HEK293 (cell line): ENCODE data around the gene NPHP4.
A peak's percentile ranks its signal among the peaks of the same experiment; 100 is the strongest.

Experiments
- CTCF ChIA-PET: fragments of 350-600 bp; formaldehyde crosslinking; extraction: SDS; loops from one replicate; lab custom pipeline; 2021; ENCODE audit warnings: antibody characterized with exemption; lab: Yijun Ruan, JAX
- POLR2A ChIA-PET: fragments of 300-600 bp; formaldehyde crosslinking; extraction: SDS; loops from one replicate; lab custom pipeline; 2020; ENCODE audit warnings: antibody characterized with exemption, inconsistent platforms; lab: Yijun Ruan, JAX
- H3K27ac ChIP-seq: fragments of 200-500 bp; sonication (Bioruptor generic); 2 replicates; pipeline ENCODE4 v1.5.1; 2014; ENCODE audit warnings: low read depth, low read length, control low read depth, inconsistent platforms; ENCODE audit errors: extremely low read depth
- H3K36me3 ChIP-seq, 2 experiments: fragments of 200-500 bp in 1 of 2; sonication (Bioruptor generic) in 1 of 2; 1 replicate in 1 of 2; 2 replicates in 1 of 2; pipeline ENCODE4 v1.5.1; 2014 to 2017; ENCODE audit warnings: inconsistent platforms in 2 of 2, low read length in 2 of 2; ENCODE audit not compliant: control insufficient read depth in 2 of 2, insufficient read depth in 1 of 2
- H3K4me1 ChIP-seq: fragments of 200-500 bp; sonication (Bioruptor generic); 2 replicates; pipeline ENCODE4 v1.5.1; 2014; ENCODE audit warnings: mild to moderate bottlenecking, low read length, inconsistent platforms; ENCODE audit not compliant: control insufficient read depth, insufficient read depth
- H3K4me3 ChIP-seq: 2 replicates; pipeline ENCODE4 v1.5.1; 2011; ENCODE audit warnings: low read depth, mild to moderate bottlenecking, control low read depth, low read length, moderate library complexity
- H3K9me3 ChIP-seq: fragments of 200-500 bp; sonication (Bioruptor generic); 2 replicates; pipeline ENCODE4 v1.5.1; 2014; ENCODE audit warnings: low read depth, low read length, inconsistent platforms; ENCODE audit not compliant: control insufficient read depth, insufficient read depth
- EGR2 ChIP-seq: fragments of 450-650 bp; formaldehyde crosslinking; IDR thresholded peaks from 2 replicates; pipeline ENCODE4 v1.5.1; 2016; ENCODE audit warnings: low read depth, missing biosample characterization, missing genetic modification characterization
- HOXD13 ChIP-seq: sonication (generic); formaldehyde crosslinking; IDR thresholded peaks from 2 replicates; pipeline ENCODE4 v1.8.0; 2022; ENCODE audit warnings: missing genetic modification reagents, borderline replicate concordance
- KLF9 ChIP-seq: fragments of 450-650 bp; formaldehyde crosslinking; IDR thresholded peaks from 2 replicates; pipeline ENCODE4 v1.5.1; 2016; ENCODE audit warnings: missing biosample characterization, missing genetic modification characterization, low read depth
- PRDM6 ChIP-seq: fragments of 450-650 bp; formaldehyde crosslinking; IDR thresholded peaks from 2 replicates; pipeline ENCODE4 v1.5.1; 2017; ENCODE audit warnings: missing biosample characterization, missing genetic modification characterization
- SCRT2 ChIP-seq: fragments of 450-650 bp; formaldehyde crosslinking; IDR thresholded peaks from 2 replicates; pipeline ENCODE4 v1.5.1; 2016; ENCODE audit warnings: missing biosample characterization, missing genetic modification characterization
- ZBTB10 ChIP-seq: fragments of 450-650 bp; formaldehyde crosslinking; IDR thresholded peaks from 2 replicates; pipeline ENCODE4 v1.5.1; 2016; ENCODE audit warnings: missing biosample characterization, missing genetic modification characterization
- ZFHX2 ChIP-seq: fragments of 450-650 bp; formaldehyde crosslinking; conservative IDR thresholded peaks from 2 replicates; pipeline ENCODE4 v1.5.1; 2016; ENCODE audit warnings: missing biosample characterization, missing genetic modification characterization
- ZNF2 ChIP-seq: fragments of 450-650 bp; formaldehyde crosslinking; IDR thresholded peaks from 2 replicates; pipeline ENCODE4 v1.5.1; 2016; ENCODE audit warnings: missing biosample characterization, missing genetic modification characterization
- ZNF433 ChIP-seq: fragments of 450-650 bp; formaldehyde crosslinking; IDR thresholded peaks from 2 replicates; pipeline ENCODE4 v1.5.1; 2016; ENCODE audit warnings: missing biosample characterization, missing genetic modification characterization, low read depth
- ZNF488 ChIP-seq: fragments of 450-650 bp; formaldehyde crosslinking; IDR thresholded peaks from 2 replicates; pipeline ENCODE4 v1.5.1; 2016; ENCODE audit warnings: missing biosample characterization, missing genetic modification characterization
- ZNF518A ChIP-seq: fragments of 450-650 bp; formaldehyde crosslinking; conservative IDR thresholded peaks from 2 replicates; pipeline ENCODE4 v1.5.1; 2016; ENCODE audit warnings: low read depth, missing biosample characterization, missing genetic modification characterization
- ZNF521 ChIP-seq: fragments of 450-650 bp; formaldehyde crosslinking; IDR thresholded peaks from 2 replicates; pipeline ENCODE4 v1.5.1; 2017; ENCODE audit warnings: missing biosample characterization, mild to moderate bottlenecking, missing genetic modification characterization
- ZNF610 ChIP-seq: fragments of 450-650 bp; formaldehyde crosslinking; IDR thresholded peaks from 2 replicates; pipeline ENCODE4 v1.5.1; 2016; ENCODE audit warnings: missing biosample characterization, missing genetic modification characterization, borderline replicate concordance
- ZNF621 ChIP-seq: fragments of 450-650 bp; formaldehyde crosslinking; IDR thresholded peaks from 2 replicates; pipeline ENCODE4 v1.5.1; 2017; ENCODE audit warnings: missing biosample characterization, missing genetic modification characterization
- ZNF660 ChIP-seq: fragments of 450-650 bp; IDR thresholded peaks from 2 replicates; pipeline ENCODE4 v1.5.1; 2018; ENCODE audit warnings: missing biosample characterization, mild to moderate bottlenecking, missing genetic modification characterization
- ZNF692 ChIP-seq: fragments of 450-650 bp; formaldehyde crosslinking; IDR thresholded peaks from 2 replicates; pipeline ENCODE4 v1.5.1; 2016; ENCODE audit warnings: missing biosample characterization, missing genetic modification characterization
- TF ChIP-seq, protein P1 (sequence below): fragments of 450-650 bp; formaldehyde crosslinking; IDR thresholded peaks from 2 replicates; pipeline ENCODE4 v1.5.1; 2016; ENCODE audit warnings: missing biosample characterization, missing genetic modification characterization

Gene NPHP4

DNA sequence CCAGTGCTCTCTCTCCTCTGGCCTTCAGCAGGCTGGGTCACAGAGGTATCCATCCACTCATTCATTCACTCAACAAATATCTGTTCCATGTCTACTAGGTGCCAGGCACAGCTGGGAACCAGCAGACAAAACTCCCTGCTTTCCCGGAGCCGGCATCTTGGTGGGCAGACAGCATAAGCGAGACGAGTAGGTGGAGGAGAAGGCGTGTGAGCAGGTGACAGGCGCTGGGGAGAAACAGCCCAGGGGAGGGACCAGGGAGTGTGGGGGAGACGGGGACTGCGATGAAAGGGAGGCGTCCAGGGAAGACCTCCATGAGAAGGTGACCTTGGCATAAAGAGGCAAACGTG, 42.5 kb upstream of the NPHP4 start:
- Histone ChIP-seq H3K9me3 (no peaks in the 10 kb centered on the region), H3K4me1 (peaks cover 2% of the 10 kb centered on the region), H3K4me3 (no peak overlapping the region), H3K36me3 (no peaks in the 10 kb centered on the region), H3K27ac (no peak overlapping the region)
- POLR2A ChIA-PET = interaction anchor here (0.6 to 1.3 kb wide), 2 partner anchors 201 to 354 kb away, joined by 3 to 4 read pairs; partner anchors contain the start of gene ICMT
- CTCF ChIA-PET = interaction anchor here (0.6 to 2.5 kb wide), 16 partner anchors 8 to 402 kb away, joined by 3 to 9 read pairs (median 4); no protein-coding TSS in a partner anchor
- TF ChIP-seq EGR2 (peak; percentile 69), SCRT2 (tag by site-specific recombination) (no peak), ZFHX2 (tag by site-specific recombination) (peak; percentile 38), ZNF660 (no peak), ZNF433 (tag by site-specific recombination) (no peak)
- TF ChIP-seq, all 188 proteins: peak for 2

- ChIA-PET CTCF (interaction anchor here (0.6 to 2.5 kb wide), 21 partner anchors 9 to 365 kb away, joined by 3 to 9 read pairs (median 4); no protein-coding TSS in a partner anchor), POLR2A (interaction anchor here (0.6 to 1.3 kb wide), 2 partner anchors 201 to 355 kb away, joined by 3 to 4 read pairs; partner anchors contain the start of gene ICMT)
- H3K27ac ChIP-seq = no peak overlapping the region
- peaks cover 2% of the 10 kb centered on the region for H3K4me1 ChIP-seq
- H3K36me3 ChIP-seq = no peaks in the 10 kb centered on the region
- no peak overlapping the region for H3K4me3 ChIP-seq
- no peaks in the 10 kb centered on the region for H3K9me3 ChIP-seq
- no peak for TF ChIP-seq ZNF488 (tag by site-specific recombination)
- TF ChIP-seq, protein P1, sequence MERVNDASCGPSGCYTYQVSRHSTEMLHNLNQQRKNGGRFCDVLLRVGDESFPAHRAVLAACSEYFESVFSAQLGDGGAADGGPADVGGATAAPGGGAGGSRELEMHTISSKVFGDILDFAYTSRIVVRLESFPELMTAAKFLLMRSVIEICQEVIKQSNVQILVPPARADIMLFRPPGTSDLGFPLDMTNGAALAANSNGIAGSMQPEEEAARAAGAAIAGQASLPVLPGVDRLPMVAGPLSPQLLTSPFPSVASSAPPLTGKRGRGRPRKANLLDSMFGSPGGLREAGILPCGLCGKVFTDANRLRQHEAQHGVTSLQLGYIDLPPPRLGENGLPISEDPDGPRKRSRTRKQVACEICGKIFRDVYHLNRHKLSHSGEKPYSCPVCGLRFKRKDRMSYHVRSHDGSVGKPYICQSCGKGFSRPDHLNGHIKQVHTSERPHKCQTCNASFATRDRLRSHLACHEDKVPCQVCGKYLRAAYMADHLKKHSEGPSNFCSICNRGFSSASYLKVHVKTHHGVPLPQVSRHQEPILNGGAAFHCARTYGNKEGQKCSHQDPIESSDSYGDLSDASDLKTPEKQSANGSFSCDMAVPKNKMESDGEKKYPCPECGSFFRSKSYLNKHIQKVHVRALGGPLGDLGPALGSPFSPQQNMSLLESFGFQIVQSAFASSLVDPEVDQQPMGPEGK (tag by site-specific recombination) = peak; percentile 11; the same call in 1 of the 2 replicates
- TF ChIP-seq ZNF621 (tag by site-specific recombination) = no peak
- TF ChIP-seq ZNF2 (tag by site-specific recombination) = 0 out of 2 replicates have a peak, but pooled peaks have one; percentile 44
- TF ChIP-seq ZNF518A (tag by site-specific recombination) = no peak
- TF ChIP-seq KLF9 (tag by site-specific recombination) = no peak
- TF ChIP-seq ZNF610 (tag by site-specific recombination) = no peak
- no peak for TF ChIP-seq ZBTB10 (tag by site-specific recombination)
- TF ChIP-seq PRDM6 (tag by site-specific recombination) = no peak
- TF ChIP-seq ZNF692 = peak; percentile 35; the same call in 1 of the 2 replicates
- TF ChIP-seq ZNF521 = no peak
- no peak for TF ChIP-seq HOXD13 (CRISPR knock-in tag)
These were observed 41.9 kb upstream of the NPHP4 start for GRCh38 chr1:6033986-6034749.
